SU-DHL-6 (cell line): ENCODE measurements around the gene RPL4.

Experiments
- H2AFZ ChIP-seq: fragments of 200-600 bp; sonication (generic); 2 replicates; pipeline ENCODE4 v1.6.1; 2014; ENCODE audit warnings: low read depth, mild to moderate bottlenecking, moderate library complexity, mixed read lengths, antibody characterized with exemption, low read length; ENCODE audit not compliant: severe bottlenecking
- H3F3A ChIP-seq: fragments of 200-600 bp; shearing (Covaris generic); 2 replicates; pipeline ENCODE4 v1.6.0; 2016; ENCODE audit warnings: antibody characterized with exemption, mild to moderate bottlenecking; ENCODE audit not compliant: insufficient read depth
- H3K27ac ChIP-seq: fragments of 200-600 bp; sonication (generic); 2 replicates; pipeline ENCODE4 v1.5.1; 2016; ENCODE audit warnings: low read depth, mild to moderate bottlenecking, low read length, moderate library complexity, mixed read lengths
- H3K27me3 ChIP-seq: fragments of 200-600 bp; sonication (generic), shearing (Covaris generic); 2 replicates; pipeline ENCODE4 v1.6.0; 2014; ENCODE audit warnings: mild to moderate bottlenecking, low read length
- H3K36me3 ChIP-seq: fragments of 200-600 bp; sonication (generic); 2 replicates; pipeline ENCODE4 v1.6.1; 2014; ENCODE audit warnings: mild to moderate bottlenecking, low read length, mixed read lengths
- H3K4me2 ChIP-seq: fragments of 300-600, 200-600 bp; shearing (Covaris generic), sonication (generic); 2 replicates; pipeline ENCODE4 v1.6.0; 2014; ENCODE audit warnings: low read length, low read depth, mild to moderate bottlenecking; ENCODE audit not compliant: poor library complexity, severe bottlenecking
- H3K4me3 ChIP-seq: fragments of 200-600 bp; sonication (generic); 2 replicates; pipeline ENCODE4 v1.5.1; 2014; ENCODE audit warnings: antibody characterized with exemption, low read length, mild to moderate bottlenecking, mixed read lengths; ENCODE audit not compliant: insufficient read depth, poor library complexity, severe bottlenecking
- H3K79me2 ChIP-seq: fragments of 200-600 bp; sonication (generic); 2 replicates; pipeline ENCODE4 v1.6.1; 2014; ENCODE audit warnings: mild to moderate bottlenecking, low read length, moderate library complexity; ENCODE audit not compliant: insufficient read depth
- H3K9ac ChIP-seq: fragments of 200-600 bp; sonication (generic); 2 replicates; pipeline ENCODE4 v1.7.0; 2014; ENCODE audit warnings: mild to moderate bottlenecking, low read length
- H3K9me2 ChIP-seq: fragments of 200-600 bp; sonication (generic); replicated peaks from 2 replicates; pipeline ENCODE4 v1.6.1; 2014; ENCODE audit warnings: low read length; ENCODE audit not compliant: insufficient read depth
- H3K9me3 ChIP-seq: fragments of 200-600 bp; sonication (generic); 2 replicates; pipeline ENCODE4 v1.6.1; 2014; ENCODE audit warnings: low read length, mixed read lengths; ENCODE audit not compliant: insufficient read depth
- H4K20me1 ChIP-seq: fragments of 200-600 bp; sonication (generic); 2 replicates; pipeline ENCODE4 v1.6.1; 2014; ENCODE audit warnings: low read depth, mild to moderate bottlenecking, antibody characterized with exemption, low read length, moderate library complexity, mixed read lengths
- EZH2phosphoT487 ChIP-seq: fragments of 200-600 bp; sonication (generic), shearing (Covaris generic); conservative IDR thresholded peaks from 2 replicates; pipeline ENCODE4 v1.6.1; 2018; ENCODE audit warnings: mild to moderate bottlenecking, antibody characterized with exemption, low read length, moderate library complexity, mixed read lengths
- TF ChIP-seq, protein P1 (sequence below): fragments of 200-600 bp; sonication (generic); IDR thresholded peaks from one replicate; pipeline ENCODE4 v1.5.1; 2017; ENCODE audit warnings: antibody characterized with exemption, mild to moderate bottlenecking, low read length, moderate library complexity; ENCODE audit not compliant: insufficient read depth, poor library complexity, severe bottlenecking

The RPL4 gene

DNA sequence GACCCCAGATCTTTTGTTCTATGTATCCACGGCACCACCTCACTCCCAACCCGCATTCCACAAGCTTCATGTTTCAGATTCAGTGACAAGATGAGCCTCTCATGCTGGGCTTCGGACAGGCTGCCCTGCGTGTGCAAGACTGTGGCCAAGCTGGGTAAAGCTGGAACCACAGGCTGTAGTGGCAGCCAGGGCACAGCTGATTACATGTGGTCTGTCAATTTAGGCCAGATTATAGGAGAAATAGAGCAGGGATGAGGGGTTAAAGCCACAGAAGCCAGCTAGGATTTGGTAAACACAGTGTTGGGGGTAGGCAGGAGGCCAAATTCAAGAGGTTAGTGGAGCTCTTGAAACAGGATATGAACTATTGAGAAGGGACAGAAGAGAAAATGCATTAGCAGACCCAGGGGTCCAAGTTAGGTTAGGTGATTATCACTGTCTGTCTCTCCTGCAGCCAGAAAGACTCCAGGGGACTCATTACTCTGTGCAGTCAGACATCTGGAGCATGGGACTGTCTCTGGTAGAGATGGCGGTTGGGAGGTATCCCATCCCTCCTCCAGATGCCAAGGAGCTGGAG, 20.0 kb downstream of the RPL4 start:
- no peak overlapping the region for H2AFZ ChIP-seq
- no peaks in the 10 kb centered on the region for H3K9me3 ChIP-seq
- H3K9me2 ChIP-seq: no peaks in the 10 kb centered on the region
- no peak overlapping the region for H3K27ac ChIP-seq
- H3K4me3 ChIP-seq: no peak overlapping the region
- no peaks in the 10 kb centered on the region for H3K79me2 ChIP-seq
- no peaks in the 10 kb centered on the region for H4K20me1 ChIP-seq
- H3K36me3 ChIP-seq: 0 out of 2 replicates have a peak, but pooled peaks cover 2% of the 10 kb centered on the region
- no peak overlapping the region for H3K9ac ChIP-seq
- TF ChIP-seq EZH2phosphoT487: no peak
- TF ChIP-seq, protein P1, sequence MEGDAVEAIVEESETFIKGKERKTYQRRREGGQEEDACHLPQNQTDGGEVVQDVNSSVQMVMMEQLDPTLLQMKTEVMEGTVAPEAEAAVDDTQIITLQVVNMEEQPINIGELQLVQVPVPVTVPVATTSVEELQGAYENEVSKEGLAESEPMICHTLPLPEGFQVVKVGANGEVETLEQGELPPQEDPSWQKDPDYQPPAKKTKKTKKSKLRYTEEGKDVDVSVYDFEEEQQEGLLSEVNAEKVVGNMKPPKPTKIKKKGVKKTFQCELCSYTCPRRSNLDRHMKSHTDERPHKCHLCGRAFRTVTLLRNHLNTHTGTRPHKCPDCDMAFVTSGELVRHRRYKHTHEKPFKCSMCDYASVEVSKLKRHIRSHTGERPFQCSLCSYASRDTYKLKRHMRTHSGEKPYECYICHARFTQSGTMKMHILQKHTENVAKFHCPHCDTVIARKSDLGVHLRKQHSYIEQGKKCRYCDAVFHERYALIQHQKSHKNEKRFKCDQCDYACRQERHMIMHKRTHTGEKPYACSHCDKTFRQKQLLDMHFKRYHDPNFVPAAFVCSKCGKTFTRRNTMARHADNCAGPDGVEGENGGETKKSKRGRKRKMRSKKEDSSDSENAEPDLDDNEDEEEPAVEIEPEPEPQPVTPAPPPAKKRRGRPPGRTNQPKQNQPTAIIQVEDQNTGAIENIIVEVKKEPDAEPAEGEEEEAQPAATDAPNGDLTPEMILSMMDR: no peak
- H3K4me2 ChIP-seq: no peak overlapping the region
- no peaks in the 10 kb centered on the region for H3F3A ChIP-seq
- H3K27me3 ChIP-seq: no peaks in the 10 kb centered on the region

- no peak overlapping the region for H3K9ac ChIP-seq
- no peaks in the 10 kb centered on the region for H4K20me1 ChIP-seq
- no peak overlapping the region for H3K27ac ChIP-seq
- no peak overlapping the region for H3K4me2 ChIP-seq
- H3K36me3 ChIP-seq: 0 out of 2 replicates have a peak, but pooled peaks cover 2% of the 10 kb centered on the region
- no peaks in the 10 kb centered on the region for H3K27me3 ChIP-seq
- no peaks in the 10 kb centered on the region for H3K9me2 ChIP-seq
- H2AFZ ChIP-seq: no peak overlapping the region
- TF ChIP-seq, protein P1: no peak
- TF ChIP-seq EZH2phosphoT487: no peak
- no peaks in the 10 kb centered on the region for H3K9me3 ChIP-seq
- H3K4me3 ChIP-seq: no peak overlapping the region
- H3F3A ChIP-seq: no peaks in the 10 kb centered on the region
- H3K79me2 ChIP-seq: no peaks in the 10 kb centered on the region; the same call in 1 of the 2 replicates
Measured at GRCh38 chr15:66483131-66483566, 21.5 kb downstream of the RPL4 start.

- Histone ChIP-seq H4K20me1 (no peaks in the 10 kb centered on the region), H3K27ac (no peak overlapping the region), H3K36me3 (0 out of 2 replicates have a peak, but pooled peaks cover 2% of the 10 kb centered on the region), H3K9ac (no peak overlapping the region), H3K9me3 (no peaks in the 10 kb centered on the region), H3K27me3 (no peaks in the 10 kb centered on the region), H3K79me2 (no peaks in the 10 kb centered on the region; the same call in 1 of the 2 replicates), H3K9me2 (no peaks in the 10 kb centered on the region), H3F3A (no peaks in the 10 kb centered on the region), H2AFZ (no peak overlapping the region), H3K4me3 (no peak overlapping the region), H3K4me2 (no peak overlapping the region)
- no peak for TF ChIP-seq EZH2phosphoT487
- TF ChIP-seq, protein P1: no peak
Measured at GRCh38 chr15:66482539-66482938, 22.1 kb downstream of the RPL4 start.
